Astrocyte of the cerebellum (primary cell): ENCODE results near the gene RNASEH2A.
A peak's percentile ranks its signal among the peaks of the same experiment; 100 is the strongest.

Source experiments
- DNase-seq: peaks from one replicate; pipeline ENCODE4 v3.0.0-alpha.2; 2011; ENCODE audit warnings: low read depth
- H3K4me3 ChIP-seq: 2 replicates; pipeline ENCODE4 v1.5.1; 2011; ENCODE audit warnings: mild to moderate bottlenecking, low read depth, low read length, moderate library complexity
- CTCF ChIP-seq: IDR thresholded peaks from 2 replicates; pipeline ENCODE4 v1.5.1; 2012; ENCODE audit warnings: low read length, low read depth, moderate library complexity, mild to moderate bottlenecking; ENCODE audit errors: missing control alignments
- in situ Hi-C: cut with HindIII; loops from 2 replicates; pipeline ENCODE4 v1.10.0; 2017; ENCODE audit warnings: low sequenced_read_pairs

Gene RNASEH2A

GRCh38 chr19:12767150-12767549 lies 39.2 kb upstream of the RNASEH2A start:
- TF ChIP-seq CTCF, result no peak
- no peak for DNase-seq
- in situ Hi-C loops, result loop anchor here (5.0 kb wide), 2 partner anchors 50 to 80 kb away; no protein-coding TSS in a partner anchor
- H3K4me3 ChIP-seq, result no peak overlapping the region

GRCh38 chr19:12767666-12768065 lies 38.7 kb upstream of the RNASEH2A start:
- TF ChIP-seq CTCF, result no peak
- in situ Hi-C loops, result loop anchor here (5.0 kb wide), 2 partner anchors 50 to 80 kb away; no protein-coding TSS in a partner anchor
- no peak overlapping the region for H3K4me3 ChIP-seq
- no peak for DNase-seq

- no peak overlapping the region for H3K4me3 ChIP-seq
- DNase-seq, result no peak
- in situ Hi-C loops, result loop anchor here (5.0 kb wide), 2 partner anchors 48 to 78 kb away; no protein-coding TSS in a partner anchor
- TF ChIP-seq CTCF, result no peak
These were observed 36.7 kb upstream of the RNASEH2A start for GRCh38 chr19:12769689-12770088.

- TF ChIP-seq CTCF, result no peak
- in situ Hi-C loops, result no loop called here
- DNase-seq, result no peak
These were observed 35.5 kb upstream of the RNASEH2A start for GRCh38 chr19:12770922-12771321.

GRCh38 chr19:12772323-12772722 lies 34.1 kb upstream of the RNASEH2A start:
- TF ChIP-seq CTCF, result no peak
- no peak for DNase-seq
- H3K4me3 ChIP-seq, result no peak overlapping the region
- in situ Hi-C loops, result no loop called here

More at GRCh38 chr19:12770922-12771321, 35.5 kb upstream of the RNASEH2A start:
- H3K4me3 ChIP-seq, result no peak overlapping the region

GRCh38 chr19:12773571-12773970 lies 32.8 kb upstream of the RNASEH2A start:
- no peak for DNase-seq
- no peak overlapping the region for H3K4me3 ChIP-seq
- in situ Hi-C loops, result no loop called here
- TF ChIP-seq CTCF, result peak; percentile 55
